HG03442 (cell line): Measurements from ENCODE around the gene RLN2.

Experiments used
- ATAC-seq: cut with Tn5 transposase; IDR thresholded peaks from one replicate; pipeline ENCODE4 v1.9.1; 2021; ENCODE audit warnings: mild to moderate bottlenecking, moderate library complexity; ENCODE audit not compliant: unreplicated experiment

The RLN2 gene

DNA sequence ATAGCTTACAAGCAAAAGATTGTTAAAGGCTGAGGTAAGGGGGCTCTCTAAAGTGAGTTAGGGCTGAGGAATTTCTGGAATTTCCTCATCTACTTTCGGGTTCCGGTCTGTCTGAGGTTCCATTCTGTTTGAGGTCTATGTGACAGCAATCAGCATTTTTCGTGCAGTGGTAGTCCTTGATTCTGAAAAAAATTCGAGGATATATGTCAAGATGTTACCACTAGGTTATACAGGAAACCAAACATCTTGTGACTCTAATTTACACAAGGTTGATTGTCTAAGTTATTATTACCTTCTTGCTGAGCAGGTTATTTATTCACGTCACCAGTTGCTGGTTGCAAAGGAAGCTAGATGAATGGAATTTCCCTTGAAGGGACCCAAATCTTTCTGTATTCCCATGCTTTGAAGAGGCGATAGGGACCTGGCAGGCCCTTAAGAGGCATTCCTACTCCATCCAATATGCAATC lies 35.2 kb downstream of the RLN2 start:
- ATAC-seq = no peak

DNA sequence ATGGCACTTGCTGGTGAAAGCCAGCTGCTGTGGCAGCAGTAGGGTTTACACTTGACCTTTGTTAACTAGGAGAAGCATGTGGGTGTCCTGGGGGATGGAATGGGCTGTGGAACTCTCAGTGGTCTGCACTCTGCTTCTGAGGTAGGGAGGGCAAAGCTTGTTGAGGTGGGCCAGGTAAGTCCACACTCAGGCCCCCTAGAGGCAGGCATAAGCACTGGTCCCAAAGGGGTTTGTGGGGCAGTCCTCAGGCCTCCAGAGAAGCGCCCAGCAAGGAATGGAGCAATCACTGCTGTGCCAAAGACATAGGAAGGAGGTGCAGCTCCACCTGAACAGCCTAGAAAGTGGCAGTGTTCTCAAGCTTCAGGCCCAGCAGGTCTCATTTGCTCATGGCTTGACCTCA lies 38.6 kb downstream of the RLN2 start:
- ATAC-seq = no peak

- no peak for ATAC-seq
Measured at GRCh38 chr9:5264219-5264595, 40.3 kb downstream of the RLN2 start.

DNA sequence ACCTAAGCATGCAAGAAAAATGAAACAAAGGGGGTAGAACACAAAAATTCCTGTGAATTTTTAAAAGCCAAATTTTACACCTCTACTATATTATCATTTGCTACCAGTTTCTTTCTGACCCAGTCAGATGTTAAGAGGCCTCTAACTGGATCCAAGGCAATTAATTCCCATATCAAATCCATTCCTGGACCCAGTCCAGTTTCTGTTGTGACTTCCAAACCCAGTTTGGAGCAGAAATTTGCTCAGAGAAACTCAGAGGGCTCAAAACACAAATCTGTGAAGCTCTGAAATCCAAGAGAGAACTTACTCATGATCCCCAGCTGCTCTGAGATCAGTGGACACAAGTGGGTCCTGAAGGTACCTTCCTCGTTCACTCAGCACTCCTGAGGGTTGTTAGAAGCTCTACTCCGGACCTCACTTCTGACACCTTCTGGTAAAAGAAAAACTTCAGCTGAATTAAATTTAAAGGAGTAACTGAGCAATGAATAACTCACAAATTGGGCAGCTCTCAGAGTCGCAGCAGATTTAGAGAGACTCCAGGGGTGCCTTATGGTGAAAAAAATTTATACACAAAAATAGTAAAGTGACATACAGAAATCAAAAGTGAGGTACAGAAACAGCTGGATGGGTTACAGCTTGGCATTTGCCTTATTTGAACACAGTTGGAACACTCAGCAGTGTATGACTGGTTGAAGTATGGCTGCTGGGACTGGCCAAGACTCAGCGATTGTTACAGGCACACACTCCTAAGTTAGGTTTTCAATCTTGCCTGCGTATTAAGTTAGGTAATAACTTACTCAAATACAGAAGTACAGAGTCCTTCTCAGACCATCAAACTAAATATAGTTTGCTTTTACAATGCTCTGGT lies 40.9 kb downstream of the RLN2 start:
- peak; percentile 59 for ATAC-seq
